Measurements from ENCODE around the gene SAP130. TPM values are rescaled to one million over a fixed set of nuclear protein-coding genes. Genes with fewer than 3 reads are reported as not detected.

SAP130 gene
- 10 to 100 TPM in 1 of 2 donors, 1 to 10 TPM in 1; 8.7 to 24.3 TPM for total RNA-seq

- Histone ChIP-seq H3K36me3 (no peaks in the 10 kb centered on the region), H3K27me3 (replicated peaks; ENCODE audit: insufficient read depth) (no peaks in the 10 kb centered on the region), H3K27ac (peak within 1 kb of the TSS; percentile 92 to 96), H3K9me3 (no peaks in the 10 kb centered on the region), H3K4me3 (peak within 1 kb of the TSS; percentile 100), H3K4me1 (ENCODE audit: control insufficient read depth in 1 of 2, low read depth in 2 of 2) (peaks cover 5 to 10% of the 10 kb centered on the region in 2 donors)
- peak; percentile 93 for ATAC-seq (ENCODE audit: insufficient number of reproducible peaks, low FRiP score, low read depth)
- peak; percentile 93 for DNase-seq (ENCODE audit: low spot score)
- TF ChIP-seq CTCF (IDR thresholded peaks at IDR 0.05), result no peak
Measured at GRCh38 chr2:128027801-128028667, at the start of gene SAP130. Gene SAP130, minus strand, starts transcription at chr2:128028059. Its CDS starts 1,767 bp downstream, at chr2:128026292.

- Histone ChIP-seq H3K27ac (no peak overlapping the region), H3K4me1 (ENCODE audit: control insufficient read depth in 1 of 2, low read depth in 2 of 2) (no peaks in the 10 kb centered on the region), H3K27me3 (replicated peaks; ENCODE audit: insufficient read depth) (no peaks in the 10 kb centered on the region), H3K4me3 (no peak overlapping the region), H3K36me3 (no peaks in the 10 kb centered on the region), H3K9me3 (no peaks in the 10 kb centered on the region)
- DNase-seq (ENCODE audit: low spot score) (no peak), ATAC-seq (ENCODE audit: insufficient number of reproducible peaks, low FRiP score, low read depth) (no peak)
- TF ChIP-seq CTCF (IDR thresholded peaks at IDR 0.05), result no peak
Measured at GRCh38 chr2:128076461-128077106, 48.7 kb upstream of the SAP130 start.

- Histone ChIP-seq H3K27me3 (replicated peaks; ENCODE audit: insufficient read depth) (no peaks in the 10 kb centered on the region), H3K27ac (no peak overlapping the region), H3K9me3 (no peaks in the 10 kb centered on the region), H3K36me3 (no peaks in the 10 kb centered on the region), H3K4me1 (ENCODE audit: control insufficient read depth in 1 of 2, low read depth in 2 of 2) (no peaks in the 10 kb centered on the region), H3K4me3 (no peak overlapping the region)
- TF ChIP-seq CTCF (IDR thresholded peaks at IDR 0.05), result no peak
- ATAC-seq (ENCODE audit: insufficient number of reproducible peaks, low FRiP score, low read depth) (no peak), DNase-seq (ENCODE audit: low spot score) (no peak)
Measured at GRCh38 chr2:128073278-128073677, 45.4 kb upstream of the SAP130 start.

GRCh38 chr2:128069769-128070168 is 41.9 kb upstream of the SAP130 start:
- Histone ChIP-seq H3K9me3 (no peaks in the 10 kb centered on the region), H3K4me3 (no peak overlapping the region), H3K4me1 (ENCODE audit: control insufficient read depth in 1 of 2, low read depth in 2 of 2) (no peaks in the 10 kb centered on the region), H3K27me3 (replicated peaks; ENCODE audit: insufficient read depth) (no peaks in the 10 kb centered on the region), H3K36me3 (no peaks in the 10 kb centered on the region), H3K27ac (no peak overlapping the region)
- ATAC-seq (ENCODE audit: insufficient number of reproducible peaks, low FRiP score, low read depth), result no peak
- TF ChIP-seq CTCF (IDR thresholded peaks at IDR 0.05), result no peak
- no peak for DNase-seq (ENCODE audit: low spot score)

GRCh38 chr2:128064353-128064752 is 36.5 kb upstream of the SAP130 start:
- no peak overlapping the region for H3K4me3 ChIP-seq
- H3K27ac ChIP-seq, result no peak overlapping the region
- no peaks in the 10 kb centered on the region for H3K36me3 ChIP-seq
- H3K27me3 ChIP-seq (replicated peaks; ENCODE audit: insufficient read depth), result no peaks in the 10 kb centered on the region
- no peak for ATAC-seq (ENCODE audit: insufficient number of reproducible peaks, low FRiP score, low read depth)
- H3K9me3 ChIP-seq, result no peaks in the 10 kb centered on the region
- H3K4me1 ChIP-seq (ENCODE audit: control insufficient read depth in 1 of 2, low read depth in 2 of 2), result no peaks in the 10 kb centered on the region
- DNase-seq (ENCODE audit: low spot score), result no peak
- no peak for TF ChIP-seq CTCF (IDR thresholded peaks at IDR 0.05)
